ENCODE measurements around the gene OGFR.
"Not testable (repeated sequence)": the region's sequence is repeated elsewhere in the genome, so short reads cannot be mapped to it uniquely, and the experiment has no call there.

OGFR gene

GRCh38 chr20:62852196-62852595, 47.6 kb downstream of the OGFR start:
- Histone ChIP-seq H3K79me2 (ENCODE audit: insufficient read depth, low read length) (no peaks in the 10 kb centered on the region), H2AFZ (ENCODE audit: low read depth, low read length, severe bottlenecking) (no peak overlapping the region), H3K9me3 (ENCODE audit: insufficient read depth, low read length) (no peaks in the 10 kb centered on the region), H3K36me3 (ENCODE audit: low read length) (0 out of 2 replicates have a peak, but pooled peaks cover 3% of the 10 kb centered on the region), H3K9ac (ENCODE audit: low read length) (no peak overlapping the region), H3K27ac (ENCODE audit: low read depth, low read length) (no peak overlapping the region), H3K27me3 (ENCODE audit: low read length) (no peaks in the 10 kb centered on the region), H3F3A (ENCODE audit: insufficient read depth) (no peaks in the 10 kb centered on the region), H4K20me1 (ENCODE audit: low read depth, low read length) (no peaks in the 10 kb centered on the region), H3K4me2 (ENCODE audit: low read depth, low read length, poor library complexity, severe bottlenecking) (no peak overlapping the region), H3K4me3 (ENCODE audit: insufficient read depth, low read length, poor library complexity, severe bottlenecking) (no peak overlapping the region), H3K9me2 (replicated peaks; ENCODE audit: insufficient read depth, low read length) (no peaks in the 10 kb centered on the region)
- TF ChIP-seq, protein P1, sequence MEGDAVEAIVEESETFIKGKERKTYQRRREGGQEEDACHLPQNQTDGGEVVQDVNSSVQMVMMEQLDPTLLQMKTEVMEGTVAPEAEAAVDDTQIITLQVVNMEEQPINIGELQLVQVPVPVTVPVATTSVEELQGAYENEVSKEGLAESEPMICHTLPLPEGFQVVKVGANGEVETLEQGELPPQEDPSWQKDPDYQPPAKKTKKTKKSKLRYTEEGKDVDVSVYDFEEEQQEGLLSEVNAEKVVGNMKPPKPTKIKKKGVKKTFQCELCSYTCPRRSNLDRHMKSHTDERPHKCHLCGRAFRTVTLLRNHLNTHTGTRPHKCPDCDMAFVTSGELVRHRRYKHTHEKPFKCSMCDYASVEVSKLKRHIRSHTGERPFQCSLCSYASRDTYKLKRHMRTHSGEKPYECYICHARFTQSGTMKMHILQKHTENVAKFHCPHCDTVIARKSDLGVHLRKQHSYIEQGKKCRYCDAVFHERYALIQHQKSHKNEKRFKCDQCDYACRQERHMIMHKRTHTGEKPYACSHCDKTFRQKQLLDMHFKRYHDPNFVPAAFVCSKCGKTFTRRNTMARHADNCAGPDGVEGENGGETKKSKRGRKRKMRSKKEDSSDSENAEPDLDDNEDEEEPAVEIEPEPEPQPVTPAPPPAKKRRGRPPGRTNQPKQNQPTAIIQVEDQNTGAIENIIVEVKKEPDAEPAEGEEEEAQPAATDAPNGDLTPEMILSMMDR (IDR thresholded peaks at IDR 0.05; ENCODE audit: insufficient read depth, low read length, poor library complexity, severe bottlenecking) = no peak
- no peak for TF ChIP-seq EZH2phosphoT487 (conservative IDR thresholded peaks at IDR 0.05; ENCODE audit: low read length)

DNA sequence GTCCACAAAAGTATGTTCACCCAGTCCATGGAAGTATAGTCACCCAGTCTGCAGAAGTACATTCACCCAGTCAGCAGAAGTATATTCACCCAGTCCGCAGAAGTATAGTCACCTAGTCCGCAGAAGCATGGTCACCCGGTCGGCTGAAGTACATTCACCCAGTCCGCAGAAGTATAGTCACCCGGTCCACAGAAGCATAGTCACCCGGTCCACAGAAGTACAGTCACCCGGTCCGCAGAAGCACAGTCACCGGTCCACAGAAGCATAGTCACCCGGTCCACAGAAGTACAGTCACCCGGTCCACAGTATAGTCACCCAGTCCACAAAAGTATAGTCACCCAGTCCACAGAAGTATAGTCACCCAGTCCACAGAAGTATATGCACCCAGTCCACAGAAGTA, 48.2 kb downstream of the OGFR start:
- H4K20me1 ChIP-seq (ENCODE audit: low read depth, low read length) = no peaks in the 10 kb centered on the region
- TF ChIP-seq EZH2phosphoT487 (conservative IDR thresholded peaks at IDR 0.05; ENCODE audit: low read length) = no peak
- TF ChIP-seq, protein P1 (IDR thresholded peaks at IDR 0.05; ENCODE audit: insufficient read depth, low read length, poor library complexity, severe bottlenecking) = no peak

GRCh38 chr20:62853304-62853703, 48.7 kb downstream of the OGFR start:
- not testable (repeated sequence) for H2AFZ ChIP-seq (ENCODE audit: low read depth, low read length, severe bottlenecking); H3K9me2 ChIP-seq (replicated peaks; ENCODE audit: insufficient read depth, low read length); H3K79me2 ChIP-seq (ENCODE audit: insufficient read depth, low read length); H3K9ac ChIP-seq (ENCODE audit: low read length); H3K9me3 ChIP-seq (ENCODE audit: insufficient read depth, low read length); H3K36me3 ChIP-seq (ENCODE audit: low read length); H4K20me1 ChIP-seq (ENCODE audit: low read depth, low read length); H3K4me3 ChIP-seq (ENCODE audit: insufficient read depth, low read length, poor library complexity, severe bottlenecking); H3F3A ChIP-seq (ENCODE audit: insufficient read depth); H3K27ac ChIP-seq (ENCODE audit: low read depth, low read length); H3K27me3 ChIP-seq (ENCODE audit: low read length); H3K4me2 ChIP-seq (ENCODE audit: low read depth, low read length, poor library complexity, severe bottlenecking)

More for the DNA sequence above, 48.2 kb downstream of the OGFR start:
- Histone ChIP-seq H2AFZ (ENCODE audit: low read depth, low read length, severe bottlenecking) (no peak overlapping the region), H3K9me3 (ENCODE audit: insufficient read depth, low read length) (no peaks in the 10 kb centered on the region), H3K79me2 (ENCODE audit: insufficient read depth, low read length) (no peaks in the 10 kb centered on the region), H3K4me3 (ENCODE audit: insufficient read depth, low read length, poor library complexity, severe bottlenecking) (no peak overlapping the region), H3F3A (ENCODE audit: insufficient read depth) (no peaks in the 10 kb centered on the region; the same call in 1 of the 2 replicates), H3K4me2 (ENCODE audit: low read depth, low read length, poor library complexity, severe bottlenecking) (no peak overlapping the region), H3K36me3 (ENCODE audit: low read length) (0 out of 2 replicates have a peak, but pooled peaks cover 3% of the 10 kb centered on the region), H3K27ac (ENCODE audit: low read depth, low read length) (no peak overlapping the region), H3K27me3 (ENCODE audit: low read length) (no peaks in the 10 kb centered on the region), H3K9me2 (replicated peaks; ENCODE audit: insufficient read depth, low read length) (no peaks in the 10 kb centered on the region), H3K9ac (ENCODE audit: low read length) (no peak overlapping the region)

GRCh38 chr20:62854121-62854520, 49.5 kb downstream of the OGFR start:
- TF ChIP-seq EZH2phosphoT487 (conservative IDR thresholded peaks at IDR 0.05; ENCODE audit: low read length) = no peak
- TF ChIP-seq, protein P1 (IDR thresholded peaks at IDR 0.05; ENCODE audit: insufficient read depth, low read length, poor library complexity, severe bottlenecking) = no peak
- H3K9me3 ChIP-seq (ENCODE audit: insufficient read depth, low read length) = no peaks in the 10 kb centered on the region
- no peaks in the 10 kb centered on the region for H3K9me2 ChIP-seq (replicated peaks; ENCODE audit: insufficient read depth, low read length)
- no peak overlapping the region for H3K4me2 ChIP-seq (ENCODE audit: low read depth, low read length, poor library complexity, severe bottlenecking)
- H3F3A ChIP-seq (ENCODE audit: insufficient read depth) = peaks cover 2% of the 10 kb centered on the region; the same call in 1 of the 2 replicates
- no peaks in the 10 kb centered on the region for H3K79me2 ChIP-seq (ENCODE audit: insufficient read depth, low read length)
- no peaks in the 10 kb centered on the region for H3K27me3 ChIP-seq (ENCODE audit: low read length)
- no peak overlapping the region for H2AFZ ChIP-seq (ENCODE audit: low read depth, low read length, severe bottlenecking)
- H4K20me1 ChIP-seq (ENCODE audit: low read depth, low read length) = no peaks in the 10 kb centered on the region
- no peak overlapping the region for H3K4me3 ChIP-seq (ENCODE audit: insufficient read depth, low read length, poor library complexity, severe bottlenecking)
- H3K27ac ChIP-seq (ENCODE audit: low read depth, low read length) = no peak overlapping the region
- H3K36me3 ChIP-seq (ENCODE audit: low read length) = 0 out of 2 replicates have a peak, but pooled peaks cover 3% of the 10 kb centered on the region
- no peak overlapping the region for H3K9ac ChIP-seq (ENCODE audit: low read length)

All from SU-DHL-6 (cell line).